Measurements from ENCODE around the gene CTNNAL1.

Gene CTNNAL1

DNA sequence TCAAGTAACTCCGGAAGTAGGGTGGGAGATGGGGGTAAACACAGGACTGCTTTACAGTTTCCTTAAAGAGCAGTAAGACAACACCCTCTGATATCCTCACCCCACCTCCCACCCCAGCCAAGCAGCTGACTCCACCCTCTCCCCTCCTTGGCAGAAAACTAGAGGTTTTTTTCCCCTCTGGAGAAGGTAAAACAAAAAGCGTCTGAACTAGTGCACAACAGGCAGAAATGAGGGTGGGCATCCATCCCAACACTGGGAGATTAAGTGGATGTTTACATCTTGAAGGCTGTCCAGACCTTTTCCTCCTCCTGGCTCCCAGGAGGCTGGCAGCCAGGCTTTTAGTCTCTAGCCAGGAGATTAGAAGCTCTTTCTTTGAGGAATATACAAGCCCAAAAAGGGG is 13.9 kb upstream of the CTNNAL1 start:
- DNase-seq: no peak

GRCh38 chr9:109026306-109026705 is 13.0 kb upstream of the CTNNAL1 start:
- no peak for DNase-seq

GRCh38 chr9:109022873-109023272 is 9.6 kb upstream of the CTNNAL1 start:
- DNase-seq: no peak

- DNase-seq: no peak
Observed at GRCh38 chr9:109020581-109021511, 7.5 kb upstream of the CTNNAL1 start.

DNA sequence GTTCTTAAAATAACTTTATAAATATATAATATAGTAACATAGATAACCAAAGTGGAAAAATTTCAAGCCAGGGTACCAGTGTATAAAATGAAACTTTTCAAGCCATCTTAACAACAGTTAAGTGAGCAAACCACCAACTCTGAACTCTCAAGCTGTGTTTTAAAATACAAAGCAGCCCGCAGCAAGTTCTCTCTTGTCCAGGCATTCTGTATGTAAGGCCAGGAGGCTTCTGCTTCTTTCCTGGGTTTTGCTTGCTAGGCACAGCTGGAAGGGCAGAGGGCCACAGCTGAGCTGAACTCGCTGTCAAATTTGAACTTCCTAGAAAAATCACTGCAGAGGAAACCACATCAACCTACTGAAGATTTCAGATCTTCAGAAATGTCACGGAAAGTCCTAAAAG is 6.8 kb upstream of the CTNNAL1 start:
- no peak for DNase-seq

DNA sequence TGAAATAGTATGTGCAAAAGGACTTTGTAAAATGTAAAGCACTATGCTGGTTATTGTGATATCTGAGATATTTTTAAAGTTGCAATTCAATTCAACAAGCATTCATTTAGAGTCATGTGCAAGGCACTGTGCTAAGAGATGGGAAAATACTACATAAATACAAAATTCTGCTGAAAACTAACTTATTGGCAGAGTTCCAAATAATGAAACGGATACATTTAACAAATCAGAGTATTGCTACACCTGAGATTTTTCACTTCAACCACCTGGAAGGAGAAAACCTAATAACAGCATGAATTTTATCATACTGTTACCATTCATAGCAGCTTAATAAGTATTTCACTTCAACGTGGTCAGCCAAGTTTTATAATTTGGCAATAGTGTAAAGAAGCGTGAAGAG is 6.1 kb upstream of the CTNNAL1 start:
- DNase-seq: no peak

DNA sequence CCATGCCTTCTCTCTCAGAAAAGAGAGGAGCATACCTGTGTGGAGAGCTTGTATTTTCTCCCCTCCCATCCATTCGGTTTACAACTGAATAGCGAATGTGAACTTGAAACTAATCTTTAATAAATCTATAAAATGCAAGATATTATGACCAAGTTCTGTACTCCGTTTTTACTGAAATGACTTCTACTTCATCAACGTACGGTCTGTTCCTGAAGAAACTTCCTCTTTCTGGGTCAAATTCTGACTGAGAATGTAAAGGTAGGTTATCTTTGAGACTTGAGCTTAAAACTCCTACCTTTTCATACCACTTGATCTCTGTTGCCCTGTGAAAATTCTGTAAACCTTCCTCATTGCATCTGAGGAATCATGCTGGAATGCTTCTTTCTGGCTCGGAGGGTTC is 4.2 kb upstream of the CTNNAL1 start:
- DNase-seq: no peak

DNA sequence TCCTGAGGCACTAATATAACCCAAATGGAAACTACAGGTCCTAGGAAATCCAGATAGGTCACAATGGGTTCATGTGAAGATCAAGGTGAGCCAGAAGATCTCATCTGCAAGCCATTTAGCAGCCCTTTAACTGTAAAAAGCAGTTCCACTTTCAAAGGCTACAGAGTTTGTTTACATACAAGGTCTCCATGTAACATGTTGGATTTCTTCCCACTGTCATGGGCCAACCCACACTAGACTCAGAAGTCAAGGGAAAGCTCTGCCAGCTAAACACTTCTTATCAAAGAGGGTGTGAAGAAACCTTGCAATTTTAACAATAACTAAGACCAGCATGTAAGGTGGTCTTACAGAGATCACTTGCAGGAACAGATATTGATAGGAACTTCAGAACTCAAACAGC is 3.8 kb upstream of the CTNNAL1 start:
- DNase-seq: no peak

- no peak for DNase-seq
Observed at GRCh38 chr9:109016132-109016531, 2.8 kb upstream of the CTNNAL1 start.

DNA sequence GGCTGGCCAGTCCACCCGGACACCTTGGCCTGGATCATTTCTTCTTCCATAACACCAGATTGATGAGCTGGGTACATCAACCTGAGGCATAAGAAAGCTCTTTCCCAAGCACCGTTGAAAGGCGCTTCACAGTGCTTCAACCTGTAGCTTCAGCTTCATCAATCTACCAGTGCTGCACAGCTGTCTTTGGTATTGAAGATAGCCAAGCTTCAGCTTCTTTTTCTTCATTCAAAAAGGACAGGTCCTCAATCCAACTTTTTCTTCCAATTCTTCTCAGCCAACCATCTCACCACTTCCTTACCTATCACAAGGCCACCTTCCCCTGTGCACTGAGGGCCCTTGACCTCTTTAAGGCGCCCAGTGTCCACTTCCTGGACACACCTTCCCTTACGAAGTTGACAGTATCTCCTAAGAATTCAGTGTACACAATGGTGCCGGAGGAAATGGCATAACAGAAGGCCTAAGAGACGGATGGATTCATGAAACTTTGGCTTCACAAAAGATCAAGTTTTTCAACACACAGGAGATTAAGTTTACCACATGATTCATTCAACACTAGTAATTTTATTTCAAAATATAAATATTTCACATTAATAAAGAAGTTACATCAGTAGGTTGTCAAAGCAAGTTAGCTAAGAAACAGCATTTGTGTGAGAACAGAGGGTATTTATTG is 1.4 kb upstream of the CTNNAL1 start:
- no peak for DNase-seq

GRCh38 chr9:109013679-109014607 is 644 bp upstream of the CTNNAL1 start:
- no peak for DNase-seq

DNA sequence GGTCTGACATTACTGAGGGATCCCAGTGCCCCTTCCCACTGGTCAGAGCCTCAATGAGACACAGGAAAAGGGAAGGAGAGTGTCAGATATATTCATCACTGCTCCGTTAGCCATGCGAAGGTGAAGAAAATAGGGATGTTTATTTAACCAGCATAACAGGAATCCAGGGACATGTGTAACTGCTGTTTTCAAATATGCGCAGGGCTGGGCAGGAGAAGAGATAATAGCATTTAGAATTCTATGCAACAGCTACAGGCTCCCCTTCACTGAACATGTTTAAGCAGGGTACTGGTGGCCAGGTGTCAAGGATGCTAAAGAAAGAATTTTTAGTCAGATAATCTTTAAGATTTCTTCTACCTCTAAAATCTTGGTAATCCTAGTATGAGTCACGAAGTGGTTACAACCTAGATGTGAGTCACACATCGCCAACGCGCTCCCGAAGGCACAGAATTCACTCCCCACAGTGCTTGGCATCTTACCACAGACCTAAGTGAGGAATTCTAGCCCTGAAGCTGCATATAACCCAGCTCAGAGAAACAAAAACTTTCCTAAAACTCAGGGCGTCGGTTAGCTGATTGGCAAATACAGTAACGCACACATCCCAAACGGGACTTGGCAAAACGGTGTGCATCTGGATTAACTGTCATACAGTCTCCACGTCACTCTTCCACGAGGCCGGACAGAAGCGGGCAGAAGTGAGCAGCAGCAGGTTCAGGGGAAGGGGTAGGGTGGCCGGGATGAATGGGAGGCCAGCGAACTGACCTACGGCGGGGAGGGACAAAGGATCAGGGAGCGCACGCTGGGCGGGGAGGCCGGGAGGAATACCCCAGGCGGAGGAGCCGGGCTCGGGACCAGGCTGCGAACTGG is 1.1 kb downstream of the CTNNAL1 start:
- DNase-seq: peak; percentile 31

- no peak for DNase-seq
Observed at GRCh38 chr9:109011231-109011671, 2.0 kb downstream of the CTNNAL1 start.

DNA sequence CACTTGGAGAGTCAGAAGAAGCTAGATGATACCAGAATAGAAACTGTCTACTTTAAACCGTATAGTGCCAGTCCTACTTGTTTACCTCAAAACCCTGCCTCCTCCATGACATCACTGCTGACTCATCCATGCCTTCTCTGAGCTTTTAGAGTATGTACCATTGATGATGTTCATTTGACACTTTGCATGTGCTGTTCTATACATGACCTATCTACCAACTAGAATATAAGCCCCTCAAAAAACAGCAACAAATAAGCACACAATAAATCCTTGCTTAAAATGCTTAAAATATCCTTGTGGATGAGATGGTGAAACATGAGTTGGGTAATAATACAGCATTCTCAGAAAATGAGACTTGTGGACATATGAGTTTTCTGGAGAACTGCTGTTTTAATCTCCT is 2.6 kb downstream of the CTNNAL1 start:
- no peak for DNase-seq

- no peak for DNase-seq
Observed at GRCh38 chr9:109005678-109006077, 7.6 kb downstream of the CTNNAL1 start.

DNA sequence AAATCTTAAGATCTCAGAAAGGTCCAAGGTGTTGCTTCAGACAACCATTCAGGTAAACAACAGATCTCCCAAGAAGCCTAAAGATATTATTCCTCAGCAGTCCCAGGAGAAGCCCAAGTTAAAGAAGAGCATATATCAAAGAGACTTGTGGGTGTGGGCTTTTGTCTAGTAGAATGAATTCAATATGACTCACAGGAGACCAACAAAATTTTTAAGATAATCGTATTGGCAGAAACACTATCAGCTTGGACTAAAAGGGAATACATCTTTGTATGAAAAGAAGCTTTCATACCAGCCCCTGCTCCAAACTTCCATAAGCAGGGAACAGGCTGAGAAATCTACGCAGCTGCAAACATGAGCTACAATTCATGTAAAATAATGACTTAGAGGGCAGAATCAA is 10.2 kb downstream of the CTNNAL1 start:
- DNase-seq: no peak

DNA sequence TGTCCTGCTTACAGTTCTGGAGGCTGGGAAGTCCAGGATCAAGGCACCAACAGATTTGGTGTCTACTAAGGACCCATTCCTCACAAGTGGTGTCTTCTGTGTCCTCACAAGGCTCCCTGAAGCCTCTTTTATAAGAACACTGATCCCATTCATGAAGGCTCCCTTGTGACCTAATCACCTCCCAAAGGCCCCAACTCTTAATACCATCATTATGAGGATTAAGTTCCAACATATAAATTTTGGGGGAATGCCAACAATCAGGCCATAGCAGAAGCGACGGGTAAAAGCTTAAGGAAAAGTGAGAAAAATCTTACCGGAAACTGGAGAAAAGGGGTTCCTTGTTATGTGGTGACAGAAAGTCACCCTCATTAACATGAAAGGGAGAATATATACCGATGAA is 11.2 kb downstream of the CTNNAL1 start:
- DNase-seq: no peak

GRCh38 chr9:109001275-109001676 is 12.0 kb downstream of the CTNNAL1 start:
- DNase-seq: peak; percentile 31

GRCh38 chr9:108997112-108997511 is 16.2 kb downstream of the CTNNAL1 start:
- no peak for DNase-seq

GRCh38 chr9:108996643-108997042 is 16.7 kb downstream of the CTNNAL1 start:
- DNase-seq: no peak

GRCh38 chr9:108994695-108995094 is 18.6 kb downstream of the CTNNAL1 start:
- DNase-seq: no peak

GRCh38 chr9:108991479-108991878 is 21.8 kb downstream of the CTNNAL1 start:
- DNase-seq: no peak

All from 8988T (cell line).